ENCODE measurements around the gene SERPINA1. TPM values are rescaled to one million over a fixed set of nuclear protein-coding genes. Genes with fewer than 3 reads are reported as not detected.

The SERPINA1 gene
- total RNA-seq, 1 experiment from 2014 or later, result 4.9 TPM

DNA sequence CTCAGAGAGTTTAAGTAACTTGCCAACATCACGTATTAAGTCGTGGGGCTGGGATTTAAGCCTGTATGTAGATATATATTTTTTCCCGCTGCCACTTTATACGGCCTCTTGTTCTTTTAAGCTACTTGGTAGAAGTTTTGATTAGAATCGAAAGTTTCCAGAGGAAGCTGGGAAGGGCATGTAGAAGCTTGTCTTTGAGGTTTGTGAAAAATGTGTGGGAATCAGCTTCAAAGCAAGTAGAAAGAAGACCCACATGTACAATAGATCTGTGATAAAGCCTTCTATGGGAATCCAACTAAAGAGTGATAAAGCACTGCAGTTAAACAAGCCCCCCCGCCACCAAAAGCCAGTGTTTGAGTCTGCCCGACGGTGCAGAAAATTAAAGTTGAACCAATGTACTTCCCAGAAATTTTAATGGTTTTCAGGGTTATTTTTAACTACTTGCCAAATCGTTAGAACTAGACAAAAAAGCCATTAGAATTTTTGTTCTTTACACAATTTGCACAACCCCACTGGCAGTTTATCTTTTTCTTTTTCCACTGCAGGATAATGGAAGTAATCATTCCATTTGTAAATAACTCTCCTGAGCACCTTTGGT lies 38.7 kb upstream of the SERPINA1 start:
- Histone ChIP-seq H3K36me3 (ENCODE audit: control insufficient read depth, insufficient read depth, low read length) (no peaks in the 10 kb centered on the region), H3K4me1 (ENCODE audit: control insufficient read depth, insufficient read depth, low read length) (no peaks in the 10 kb centered on the region), H3K27me3 (ENCODE audit: control insufficient read depth, insufficient read depth, low read length) (no peaks in the 10 kb centered on the region; the same call in 1 of the 2 replicates), H3K9me3 (ENCODE audit: control insufficient read depth, insufficient read depth, low read depth, low read length) (no peaks in the 10 kb centered on the region), H3K27ac (ENCODE audit: low read length) (no peak overlapping the region), H3K4me3 (ENCODE audit: low read depth in 2 of 2, low read length in 2 of 2) (no peak overlapping the region)
- TF ChIP-seq TCF7L2 (IDR thresholded peaks at IDR 0.05; ENCODE audit: low read depth, low read length), result no peak
- TF ChIP-seq, protein P1, sequence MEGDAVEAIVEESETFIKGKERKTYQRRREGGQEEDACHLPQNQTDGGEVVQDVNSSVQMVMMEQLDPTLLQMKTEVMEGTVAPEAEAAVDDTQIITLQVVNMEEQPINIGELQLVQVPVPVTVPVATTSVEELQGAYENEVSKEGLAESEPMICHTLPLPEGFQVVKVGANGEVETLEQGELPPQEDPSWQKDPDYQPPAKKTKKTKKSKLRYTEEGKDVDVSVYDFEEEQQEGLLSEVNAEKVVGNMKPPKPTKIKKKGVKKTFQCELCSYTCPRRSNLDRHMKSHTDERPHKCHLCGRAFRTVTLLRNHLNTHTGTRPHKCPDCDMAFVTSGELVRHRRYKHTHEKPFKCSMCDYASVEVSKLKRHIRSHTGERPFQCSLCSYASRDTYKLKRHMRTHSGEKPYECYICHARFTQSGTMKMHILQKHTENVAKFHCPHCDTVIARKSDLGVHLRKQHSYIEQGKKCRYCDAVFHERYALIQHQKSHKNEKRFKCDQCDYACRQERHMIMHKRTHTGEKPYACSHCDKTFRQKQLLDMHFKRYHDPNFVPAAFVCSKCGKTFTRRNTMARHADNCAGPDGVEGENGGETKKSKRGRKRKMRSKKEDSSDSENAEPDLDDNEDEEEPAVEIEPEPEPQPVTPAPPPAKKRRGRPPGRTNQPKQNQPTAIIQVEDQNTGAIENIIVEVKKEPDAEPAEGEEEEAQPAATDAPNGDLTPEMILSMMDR (IDR thresholded peaks at IDR 0.05), result no peak
- no peak for TF ChIP-seq POLR2AphosphoS5 (IDR thresholded peaks at IDR 0.05; ENCODE audit: low read depth, low read length)
- TF ChIP-seq, protein P2, sequence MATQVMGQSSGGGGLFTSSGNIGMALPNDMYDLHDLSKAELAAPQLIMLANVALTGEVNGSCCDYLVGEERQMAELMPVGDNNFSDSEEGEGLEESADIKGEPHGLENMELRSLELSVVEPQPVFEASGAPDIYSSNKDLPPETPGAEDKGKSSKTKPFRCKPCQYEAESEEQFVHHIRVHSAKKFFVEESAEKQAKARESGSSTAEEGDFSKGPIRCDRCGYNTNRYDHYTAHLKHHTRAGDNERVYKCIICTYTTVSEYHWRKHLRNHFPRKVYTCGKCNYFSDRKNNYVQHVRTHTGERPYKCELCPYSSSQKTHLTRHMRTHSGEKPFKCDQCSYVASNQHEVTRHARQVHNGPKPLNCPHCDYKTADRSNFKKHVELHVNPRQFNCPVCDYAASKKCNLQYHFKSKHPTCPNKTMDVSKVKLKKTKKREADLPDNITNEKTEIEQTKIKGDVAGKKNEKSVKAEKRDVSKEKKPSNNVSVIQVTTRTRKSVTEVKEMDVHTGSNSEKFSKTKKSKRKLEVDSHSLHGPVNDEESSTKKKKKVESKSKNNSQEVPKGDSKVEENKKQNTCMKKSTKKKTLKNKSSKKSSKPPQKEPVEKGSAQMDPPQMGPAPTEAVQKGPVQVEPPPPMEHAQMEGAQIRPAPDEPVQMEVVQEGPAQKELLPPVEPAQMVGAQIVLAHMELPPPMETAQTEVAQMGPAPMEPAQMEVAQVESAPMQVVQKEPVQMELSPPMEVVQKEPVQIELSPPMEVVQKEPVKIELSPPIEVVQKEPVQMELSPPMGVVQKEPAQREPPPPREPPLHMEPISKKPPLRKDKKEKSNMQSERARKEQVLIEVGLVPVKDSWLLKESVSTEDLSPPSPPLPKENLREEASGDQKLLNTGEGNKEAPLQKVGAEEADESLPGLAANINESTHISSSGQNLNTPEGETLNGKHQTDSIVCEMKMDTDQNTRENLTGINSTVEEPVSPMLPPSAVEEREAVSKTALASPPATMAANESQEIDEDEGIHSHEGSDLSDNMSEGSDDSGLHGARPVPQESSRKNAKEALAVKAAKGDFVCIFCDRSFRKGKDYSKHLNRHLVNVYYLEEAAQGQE (IDR thresholded peaks at IDR 0.05; ENCODE audit: insufficient read depth in 1 of 2, low read depth in 2 of 2, low read length in 1 of 2), result no peak
- TF ChIP-seq SIN3A (IDR thresholded peaks at IDR 0.05; ENCODE audit: borderline replicate concordance, insufficient read depth, low read depth, low read length), result no peak
- BruUV-seq (replicated peaks), result no TSS peak
- POLR2A ChIA-PET, result no interaction called here
- in situ Hi-C loops (cut with HindIII; ENCODE audit: low pct_unique_long_range_greater_than_20kb, low sequenced_read_pairs) (no loop called here), intact Hi-C loops (cut with micrococcal nuclease; ENCODE audit: unreplicated experiment) (loop anchor here (10.0 kb wide), 1 partner anchor 248 kb away; no protein-coding TSS in a partner anchor)
- no peak for DNase-seq (ENCODE audit: low read depth, low spot score)
- ATAC-seq, result no peak
- CTCF ChIA-PET, result no interaction called here

DNA sequence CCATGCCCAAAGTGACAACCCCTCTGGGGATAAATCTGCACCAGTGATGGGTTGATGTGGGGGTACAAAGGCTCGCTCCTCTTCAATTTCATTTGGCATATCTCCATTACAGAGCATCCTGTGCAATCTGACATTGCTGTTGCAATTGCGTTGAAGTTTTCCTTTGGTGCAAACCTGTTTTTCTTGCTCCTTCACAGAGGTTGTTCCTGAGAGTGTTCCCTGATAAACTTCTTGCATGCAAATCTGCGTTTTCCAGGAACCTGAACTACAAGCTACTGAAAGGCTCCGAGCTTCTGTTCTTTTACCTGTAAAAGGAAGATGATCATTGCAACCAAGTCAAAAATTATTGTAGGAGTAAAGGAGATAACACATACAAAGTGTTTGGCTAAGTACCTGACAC lies 38.1 kb upstream of the SERPINA1 start:
- Histone ChIP-seq H3K4me1 (ENCODE audit: control insufficient read depth, insufficient read depth, low read length) (no peaks in the 10 kb centered on the region), H3K27ac (ENCODE audit: low read length) (no peak overlapping the region), H3K27me3 (ENCODE audit: control insufficient read depth, insufficient read depth, low read length) (no peaks in the 10 kb centered on the region; the same call in 1 of the 2 replicates), H3K4me3 (ENCODE audit: low read depth in 2 of 2, low read length in 2 of 2) (no peak overlapping the region), H3K36me3 (ENCODE audit: control insufficient read depth, insufficient read depth, low read length) (no peaks in the 10 kb centered on the region), H3K9me3 (ENCODE audit: control insufficient read depth, insufficient read depth, low read depth, low read length) (no peaks in the 10 kb centered on the region)
- intact Hi-C loops (cut with micrococcal nuclease; ENCODE audit: unreplicated experiment), result loop anchor here (10.0 kb wide), 1 partner anchor 248 kb away; no protein-coding TSS in a partner anchor
- in situ Hi-C loops (cut with HindIII; ENCODE audit: low pct_unique_long_range_greater_than_20kb, low sequenced_read_pairs), result no loop called here
- BruUV-seq (replicated peaks), result no TSS peak
- TF ChIP-seq, protein P1 (IDR thresholded peaks at IDR 0.05), result no peak
- TF ChIP-seq TCF7L2 (IDR thresholded peaks at IDR 0.05; ENCODE audit: low read depth, low read length), result no peak
- TF ChIP-seq, protein P2 (IDR thresholded peaks at IDR 0.05; ENCODE audit: insufficient read depth in 1 of 2, low read depth in 2 of 2, low read length in 1 of 2), result no peak
- no peak for TF ChIP-seq SIN3A (IDR thresholded peaks at IDR 0.05; ENCODE audit: borderline replicate concordance, insufficient read depth, low read depth, low read length)
- no peak for TF ChIP-seq POLR2AphosphoS5 (IDR thresholded peaks at IDR 0.05; ENCODE audit: low read depth, low read length)
- ChIA-PET CTCF (no interaction called here), POLR2A (no interaction called here)
- DNase-seq (ENCODE audit: low read depth, low spot score), result no peak
- ATAC-seq, result no peak

Data from Panc1 (cell line).